GM12878 (cell line): ENCODE data around the gene MAD1L1. TPM values are rescaled to one million over a fixed set of nuclear protein-coding genes. Genes with fewer than 3 reads are reported as not detected.
A peak's percentile ranks its signal among the peaks of the same experiment; 100 is the strongest.

Experiments
- ATAC-seq: fragments of 200-7000 bp; cut with Tn5 transposase; 3 replicates; pipeline ENCODE4 v1.9.1; 2020; ENCODE audit warnings: mild to moderate bottlenecking, moderate library complexity
- BruUV-seq: library from RNA; stranded (reverse); fragments of 400-500 nt; replicated peaks from 2 replicates; lab custom pipeline; 2021; lab: Mats Ljungman, UMichigan
- CTCF ChIA-PET: fragments of 300-600 bp; sonication (Branson Sonifier 250); formaldehyde crosslinking; extraction: SDS; loops from one replicate; lab custom pipeline; 2021; ENCODE audit warnings: inconsistent platforms; lab: Yijun Ruan, JAX
- POLR2A ChIA-PET: fragments of 350-600 bp; formaldehyde crosslinking; extraction: SDS; loops from one replicate; lab custom pipeline; 2021; ENCODE audit warnings: inconsistent platforms; lab: Charles Lee
- RAD21 ChIA-PET: fragments of 300-600 bp; sonication (Branson Sonifier 250); formaldehyde crosslinking; loops from one replicate; lab custom pipeline; 2023; ENCODE audit warnings: antibody characterized with exemption; ENCODE audit not compliant: unreplicated experiment; lab: Charles Lee
- SMC1A ChIA-PET: fragments of 300-600 bp; sonication (Branson Sonifier 250); formaldehyde crosslinking; loops from one replicate; lab custom pipeline; 2023; ENCODE audit not compliant: unreplicated experiment, uncharacterized antibody; lab: Charles Lee
- DNase-seq: peaks from one replicate; pipeline ENCODE4 v3.0.0-alpha.2; 2011; ENCODE audit warnings: low read depth, low spot score
- FAIRE-seq: peaks from 3 replicates; lab custom pipeline; 2011; peaks lifted over from hg19 to GRCh38; lab: Jason Lieb, UNC
- H2AFZ ChIP-seq: 2 replicates; pipeline ENCODE4 v1.6.0; 2011; ENCODE audit warnings: low read depth, low read length, control low read depth; ENCODE audit not compliant: control insufficient read depth
- H3K27ac ChIP-seq: 2 replicates; pipeline ENCODE4 v1.5.1; 2011; ENCODE audit warnings: control low read depth; ENCODE audit not compliant: control insufficient read depth, insufficient read depth
- H3K27me3 ChIP-seq, 2 experiments: replicated peaks in 1 of 2; 2 replicates each; pipeline versions ENCODE4 v1.6.0 to v1.6.1; 2011; ENCODE audit warnings: low read length in 1 of 2; ENCODE audit not compliant: control insufficient read depth in 2 of 2, insufficient read depth in 2 of 2
- H3K36me3 ChIP-seq, 2 experiments: 2 replicates each; pipeline ENCODE4 v1.5.1; 2011; ENCODE audit warnings: low read length in 1 of 2; ENCODE audit not compliant: control insufficient read depth in 2 of 2, insufficient read depth in 2 of 2
- H3K4me1 ChIP-seq: 2 replicates; pipeline ENCODE4 v1.6.1; 2011; ENCODE audit warnings: mild to moderate bottlenecking, low read length, moderate library complexity, mixed read lengths; ENCODE audit not compliant: control insufficient read depth, insufficient read depth
- H3K4me2 ChIP-seq: 2 replicates; pipeline ENCODE4 v1.6.0; 2011; ENCODE audit warnings: control low read depth; ENCODE audit not compliant: control insufficient read depth, insufficient read depth
- H3K4me3 ChIP-seq: fragments of 200-600 bp; sonication (generic); 2 replicates; pipeline ENCODE4 v1.5.1; 2016
- H3K79me2 ChIP-seq: 2 replicates; pipeline ENCODE4 v1.6.0; 2011; ENCODE audit warnings: low read length; ENCODE audit not compliant: control insufficient read depth, insufficient read depth
- H3K9ac ChIP-seq: 2 replicates; pipeline ENCODE4 v1.8.0; 2011; ENCODE audit warnings: low read length, control low read depth, mixed read lengths; ENCODE audit not compliant: control insufficient read depth, insufficient read depth
- H3K9me3 ChIP-seq: replicated peaks from 3 replicates; pipeline ENCODE4 v1.5.1; 2011; ENCODE audit warnings: mild to moderate bottlenecking, low read length; ENCODE audit not compliant: control insufficient read depth, insufficient read depth
- H4K20me1 ChIP-seq: 2 replicates; pipeline ENCODE4 v1.6.0; 2011; ENCODE audit not compliant: control insufficient read depth, insufficient read depth
- ATF2 ChIP-seq: IDR thresholded peaks from 2 replicates; pipeline ENCODE4 v1.6.1; 2012; ENCODE audit warnings: low read length, inconsistent platforms
- CBX5 ChIP-seq: sonication (generic); IDR thresholded peaks from 2 replicates; pipeline ENCODE4 v1.6.1; 2016; ENCODE audit warnings: low read depth, moderate library complexity, mild to moderate bottlenecking, inconsistent platforms
- ETV6 ChIP-seq, 2 experiments: fragments of 450-650 bp in 1 of 2; IDR thresholded peaks in 1 of 2; conservative IDR thresholded peaks in 1 of 2; 2 replicates each; pipeline ENCODE4 v1.6.1; 2014; ENCODE audit warnings: antibody characterized with exemption in 1 of 2, borderline replicate concordance in 1 of 2, low read depth in 1 of 2, mild to moderate bottlenecking in 1 of 2, moderate library complexity in 1 of 2
- IKZF2 ChIP-seq, 2 experiments: fragments of 450-650 bp; IDR thresholded peaks; 2 replicates each; pipeline ENCODE4 v1.6.1; 2017; ENCODE audit warnings: mild to moderate bottlenecking in 2 of 2, moderate library complexity in 2 of 2
- NFXL1 ChIP-seq: fragments of 450-650 bp; IDR thresholded peaks from 2 replicates; pipeline ENCODE4 v1.6.1; 2017; ENCODE audit warnings: antibody characterized with exemption, mild to moderate bottlenecking, borderline replicate concordance
- NFYA ChIP-seq: IDR thresholded peaks from 2 replicates; pipeline ENCODE4 v1.6.1; 2011; ENCODE audit warnings: low read depth, mild to moderate bottlenecking, low read length, improper control_type of control experiment, borderline replicate concordance
- POLR2AphosphoS2 ChIP-seq: IDR thresholded peaks from 2 replicates; pipeline ENCODE4 v1.6.1; 2011; ENCODE audit warnings: low read depth, mild to moderate bottlenecking, low read length, improper control_type of control experiment, moderate library complexity
- POU2F2 ChIP-seq: IDR thresholded peaks from 3 replicates; pipeline ENCODE4 v1.6.1; 2011; ENCODE audit warnings: low read depth, mild to moderate bottlenecking, low read length, borderline replicate concordance
- RUNX3 ChIP-seq: IDR thresholded peaks from 2 replicates; pipeline ENCODE4 v1.6.1; 2012; ENCODE audit warnings: low read length, inconsistent platforms
- TCF7 ChIP-seq: IDR thresholded peaks from 2 replicates; pipeline ENCODE4 v1.6.1; 2014; ENCODE audit warnings: antibody characterized with exemption, borderline replicate concordance
- ZBTB4 ChIP-seq: fragments of 450-650 bp; formaldehyde crosslinking; IDR thresholded peaks from 2 replicates; pipeline ENCODE4 v1.4.0; 2022; ENCODE audit warnings: mild to moderate bottlenecking, moderate library complexity
- ZZZ3 ChIP-seq: IDR thresholded peaks from 2 replicates; pipeline ENCODE4 v1.6.1; 2011; ENCODE audit warnings: low read depth; ENCODE audit not compliant: control insufficient read depth, insufficient read length
- WGBS: methylation state at CpG from one replicate; pipeline ENCODE4 v1.1.6; 2016; ENCODE audit warnings: low lambda C conversion rate; ENCODE audit not compliant: insufficient replicate concordance, insufficient coverage; ENCODE audit errors: missing lambda C conversion rate; 5-methylcytosine and 5-hydroxymethylcytosine counted together
- in situ Hi-C: fragments of 300-500 bp; cut with MboI; formaldehyde crosslinking; loops from 9 replicates; pipeline ENCODE4 v1.14.3; 2018; ENCODE audit warnings: mixed read lengths
- intact Hi-C: fragments of 100-400 bp; cut with micrococcal nuclease; formaldehyde crosslinking; loops from one replicate; pipeline ENCODE4 v1.14.2; 2022; ENCODE audit not compliant: unreplicated experiment
- polyA plus RNA-seq, 11 experiments: library from polyadenylated mRNA; depleted of rRNA in 4 of 11; unstranded in 6 of 11; stranded (reverse) in 5 of 11; fragments of >200 nt; fragmentation: Nextera tagmentation in 4 of 11; fragmentation: Illumina TruSeq in 1 of 11; extraction: Ambion mirVana in 4 of 11; extraction: Trizol in 1 of 11; gene quantifications; 1 replicate in 1 of 11; 2 replicates in 10 of 11; pipeline versions ENCODE4 v1.2.1 to v1.2.3, GENCODE V29; 2011 to 2016; ENCODE audit warnings: inconsistent platforms in 2 of 11, missing spikeins in 2 of 11, low read depth in 1 of 11
- total RNA-seq, 4 experiments: library from RNA; depleted of rRNA in 3 of 4; stranded (reverse); fragments of >200 nt in 3 of 4; fragmentation: Illumina TruSeq in 1 of 4; extraction: Trizol in 1 of 4; gene quantifications; 2 replicates each; pipeline versions ENCODE4 v1.2.1 to v1.2.3, GENCODE V29; 2013 to 2021

Gene MAD1L1
- total and polyA plus RNA-seq, 10 of the 15 experiments (the other 5 are each of a cell fraction or from before 2014, with no cell fraction given): 2.2 to 76.8 (median 38.3) TPM

GRCh38 chr7:2028733-2029132, 204.0 kb downstream of the MAD1L1 start:
- no peak overlapping the region for H3K27ac ChIP-seq
- BruUV-seq: no TSS peak
- no peak overlapping the region for H3K4me2 ChIP-seq
- RAD21 ChIA-PET: interaction anchor here (0.7 kb wide), 1 partner anchor 447 kb away, joined by 3 read pairs; no protein-coding TSS in a partner anchor
- intact Hi-C loops: no loop called here
- H3K9me3 ChIP-seq: peaks cover 11% of the 10 kb centered on the region
- H4K20me1 ChIP-seq: no peaks in the 10 kb centered on the region
- no peak overlapping the region for H3K9ac ChIP-seq
- CTCF ChIA-PET: no interaction called here
- FAIRE-seq: no peak
- POLR2A ChIA-PET: no interaction called here
- no peak for ATAC-seq
- WGBS: 85% methylated on average over 7 of the region's 7 CpGs
- H3K36me3 ChIP-seq: no peaks in the 10 kb centered on the region; a peak in 1 of 4 replicates
- no peak overlapping the region for H3K4me3 ChIP-seq
- H3K27me3 ChIP-seq: no peaks in the 10 kb centered on the region
- H3K4me1 ChIP-seq: no peaks in the 10 kb centered on the region
- TF ChIP-seq RUNX3: no peak
- TF ChIP-seq ZZZ3: no peak
- no peak for TF ChIP-seq ETV6 (conservative IDR thresholded peaks at IDR 0.05 in 1 of 2, IDR thresholded peaks at IDR 0.05 in 1 of 2; ENCODE audit: borderline replicate concordance in 1 of 2, low read depth in 1 of 2)
- TF ChIP-seq NFYA: no peak
- TF ChIP-seq IKZF2 (IDR thresholded peaks at IDR 0.05): 0 out of 4 replicates have a peak, but pooled peaks of 1 of the 2 experiments have one; percentile 11
- no peak for TF ChIP-seq POU2F2
- TF ChIP-seq POLR2AphosphoS2: no peak
- TF ChIP-seq TCF7: no peak
- TF ChIP-seq ZBTB4 (CRISPR knock-in tag): no peak
- TF ChIP-seq CBX5: peak; percentile 98; the same call in 1 of the 2 replicates
- TF ChIP-seq ATF2: no peak
- TF ChIP-seq NFXL1: 0 out of 2 replicates have a peak, but pooled peaks have one; percentile 64
- no peak overlapping the region for H2AFZ ChIP-seq
- DNase-seq: no peak
- in situ Hi-C loops: no loop called here
- H3K79me2 ChIP-seq: no peaks in the 10 kb centered on the region
- SMC1A ChIA-PET: interaction anchor here (1.2 kb wide), 1 partner anchor 10 kb away, joined by 4 read pairs; no protein-coding TSS in a partner anchor
